GM18502 (cell line): ENCODE measurements around the gene ZNF267.
"Not testable (repeated sequence)": the region's sequence is repeated elsewhere in the genome, so short reads cannot be mapped to it uniquely, and the experiment has no call there.

ENCODE experiments used
- ATAC-seq: cut with Tn5 transposase; IDR thresholded peaks from one replicate; pipeline ENCODE4 v1.9.1; 2021; ENCODE audit warnings: mild to moderate bottlenecking; ENCODE audit not compliant: unreplicated experiment, poor library complexity

Gene ZNF267

DNA sequence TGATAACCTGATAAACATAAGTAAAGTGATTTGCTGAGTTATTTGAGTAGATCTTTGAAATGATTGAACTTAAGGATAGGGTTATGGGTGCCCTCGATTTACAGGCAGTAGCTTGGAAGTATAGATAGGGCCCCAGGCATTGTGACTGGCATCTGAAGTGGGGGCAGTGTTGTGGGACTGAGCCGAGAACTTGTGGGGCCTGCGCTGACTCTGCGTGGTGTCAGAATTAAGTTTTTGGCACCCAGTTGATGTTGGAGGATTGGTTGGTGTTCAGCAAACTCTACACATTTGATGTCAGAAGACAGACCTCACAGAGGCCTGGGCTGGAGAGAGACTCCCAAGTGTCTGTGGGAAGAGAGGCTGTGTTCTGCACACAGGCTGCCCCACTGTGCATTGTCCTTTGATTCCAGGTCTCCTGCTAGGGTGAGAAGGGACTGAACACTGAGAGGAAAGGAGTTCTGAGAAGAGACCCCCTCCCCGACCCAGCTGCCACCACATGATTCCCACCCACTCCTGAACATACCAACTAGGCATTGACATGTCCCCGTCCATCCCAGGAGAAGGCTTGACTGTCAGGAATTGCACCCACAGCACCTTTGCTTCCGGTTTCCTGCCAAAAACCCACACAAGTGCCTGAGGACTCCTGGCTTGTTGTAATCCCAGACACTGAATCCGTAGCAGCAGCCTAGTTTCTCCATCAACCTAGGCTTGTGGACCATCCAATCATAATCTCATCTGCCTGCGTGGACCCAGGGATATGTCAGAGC lies 4.5 kb downstream of the ZNF267 start:
- ATAC-seq: no peak

GRCh38 chr16:31879937-31880321 lies 6.3 kb downstream of the ZNF267 start:
- no peak for ATAC-seq

- peak; percentile 57 for ATAC-seq
These were observed 6.8 kb downstream of the ZNF267 start for GRCh38 chr16:31880322-31880979.

DNA sequence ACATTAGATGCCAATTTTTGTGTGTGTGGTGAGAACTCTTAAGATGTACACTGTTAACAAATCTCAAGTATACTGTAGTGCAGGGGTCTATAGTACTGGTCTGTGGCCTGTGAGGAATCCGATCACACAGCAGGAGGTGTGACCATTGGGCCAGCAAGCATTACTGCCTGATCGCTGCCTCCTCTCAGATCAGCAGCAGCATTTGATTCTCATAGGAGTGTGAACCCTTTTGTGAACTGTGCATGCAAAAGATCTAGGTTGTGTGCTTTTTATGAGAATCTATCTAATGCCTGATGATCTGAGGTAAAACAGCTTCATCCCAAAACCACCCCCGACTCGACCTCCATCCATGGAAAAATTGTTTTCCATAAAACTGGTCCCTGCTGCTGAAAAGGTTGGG lies 12.6 kb downstream of the ZNF267 start:
- ATAC-seq: no peak

DNA sequence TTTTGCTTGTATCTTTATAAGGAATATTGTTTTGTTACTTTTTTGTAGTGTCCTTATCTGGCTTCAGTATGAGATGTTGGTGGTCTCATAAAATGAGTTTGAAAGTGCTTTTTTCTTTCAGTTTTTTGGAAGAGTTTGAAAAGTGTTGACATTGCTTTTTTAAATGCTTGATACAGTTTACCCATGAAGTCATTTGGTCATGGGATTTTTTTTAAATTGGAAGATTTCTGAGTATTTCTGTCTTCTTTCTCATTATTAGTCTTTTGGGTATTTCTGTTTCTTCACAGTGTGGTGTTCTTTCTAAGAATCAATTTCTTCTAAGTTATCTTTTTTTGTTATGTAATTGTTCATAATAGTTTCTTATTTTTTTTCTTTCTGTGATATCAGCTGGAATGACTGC lies 15.1 kb downstream of the ZNF267 start:
- no peak for ATAC-seq

DNA sequence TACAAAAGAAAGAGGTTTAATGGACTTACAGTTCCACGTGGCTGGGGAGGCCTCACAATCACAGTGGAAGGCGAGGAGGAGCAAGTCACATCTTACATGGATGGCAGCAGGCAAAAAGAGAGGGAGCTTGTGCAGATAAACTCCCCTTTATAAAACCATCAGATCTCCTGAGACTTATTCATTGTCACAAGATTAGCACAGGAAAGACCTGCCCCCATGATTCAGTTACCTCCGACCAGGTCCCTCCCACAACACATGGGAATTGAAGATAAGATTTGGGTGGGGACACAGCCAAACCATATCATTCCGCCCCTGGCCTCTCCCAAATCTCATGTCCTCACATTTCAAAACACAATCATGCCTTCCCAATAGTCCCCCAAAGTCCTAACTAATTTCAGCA lies 18.5 kb downstream of the ZNF267 start:
- not testable (repeated sequence) for ATAC-seq

GRCh38 chr16:31893824-31894223 lies 20.2 kb downstream of the ZNF267 start:
- ATAC-seq: no peak

- no peak for ATAC-seq
These were observed 23.7 kb downstream of the ZNF267 start for GRCh38 chr16:31897283-31897682.

- ATAC-seq: no peak
These were observed 25.9 kb downstream of the ZNF267 start for GRCh38 chr16:31899505-31899904.

- ATAC-seq: not testable (repeated sequence)
These were observed 31.0 kb downstream of the ZNF267 start for GRCh38 chr16:31904571-31904970.

GRCh38 chr16:31913668-31914067 lies 40.1 kb downstream of the ZNF267 start:
- no peak for ATAC-seq

- no peak for ATAC-seq
These were observed 42.5 kb downstream of the ZNF267 start for GRCh38 chr16:31916056-31916488.

DNA sequence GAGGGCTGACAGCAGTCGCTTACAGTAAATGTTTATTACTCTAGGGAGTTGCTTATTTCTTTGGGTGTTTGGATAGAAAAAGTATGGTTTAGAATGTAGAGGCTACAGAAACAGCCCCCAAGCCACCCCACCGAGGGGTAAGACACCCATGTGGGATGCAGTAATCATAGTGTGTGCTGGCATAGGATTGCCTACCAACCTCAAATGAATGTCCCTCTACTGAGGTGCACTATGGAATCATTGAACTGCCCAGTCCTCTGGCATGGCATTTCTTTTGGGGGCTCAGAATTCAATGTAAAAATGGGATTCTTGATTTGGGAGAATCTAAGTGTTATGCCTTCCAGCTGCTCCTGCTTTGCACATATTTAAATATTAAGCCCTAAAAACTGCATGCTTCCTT lies 46.8 kb downstream of the ZNF267 start:
- ATAC-seq: no peak

DNA sequence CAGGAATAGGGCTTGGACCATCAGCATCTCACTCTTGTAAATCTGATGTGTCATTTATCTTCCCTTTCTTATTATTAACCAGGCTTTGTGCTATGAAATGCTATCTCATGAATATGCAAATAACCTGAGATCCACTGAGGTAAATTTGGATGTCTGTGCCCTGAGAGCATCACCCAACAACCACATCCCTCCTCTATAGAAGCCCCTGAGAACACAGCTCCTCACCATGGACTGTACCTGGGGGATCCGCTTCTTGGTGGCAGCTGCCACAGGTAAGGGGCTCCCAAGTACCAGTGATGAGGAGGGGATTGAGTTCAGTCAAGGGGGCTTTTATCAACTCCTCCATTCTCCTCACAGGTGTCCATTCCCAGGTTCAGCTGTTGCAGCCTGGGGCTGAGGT lies 78.2 kb downstream of the ZNF267 start:
- not testable (repeated sequence) for ATAC-seq

GRCh38 chr16:31952206-31952605 lies 78.6 kb downstream of the ZNF267 start:
- not testable (repeated sequence) for ATAC-seq

GRCh38 chr16:31956221-31956620 lies 82.6 kb downstream of the ZNF267 start:
- not testable (repeated sequence) for ATAC-seq

GRCh38 chr16:31960186-31960910 lies 86.7 kb downstream of the ZNF267 start:
- ATAC-seq: not testable (repeated sequence)
